HG02884 (cell line): ENCODE data around the gene KCNK15.

Source experiments
- ATAC-seq: cut with Tn5 transposase; IDR thresholded peaks from one replicate; pipeline ENCODE4 v1.9.1; 2021; ENCODE audit warnings: mild to moderate bottlenecking, moderate library complexity; ENCODE audit not compliant: unreplicated experiment

The KCNK15 gene

DNA sequence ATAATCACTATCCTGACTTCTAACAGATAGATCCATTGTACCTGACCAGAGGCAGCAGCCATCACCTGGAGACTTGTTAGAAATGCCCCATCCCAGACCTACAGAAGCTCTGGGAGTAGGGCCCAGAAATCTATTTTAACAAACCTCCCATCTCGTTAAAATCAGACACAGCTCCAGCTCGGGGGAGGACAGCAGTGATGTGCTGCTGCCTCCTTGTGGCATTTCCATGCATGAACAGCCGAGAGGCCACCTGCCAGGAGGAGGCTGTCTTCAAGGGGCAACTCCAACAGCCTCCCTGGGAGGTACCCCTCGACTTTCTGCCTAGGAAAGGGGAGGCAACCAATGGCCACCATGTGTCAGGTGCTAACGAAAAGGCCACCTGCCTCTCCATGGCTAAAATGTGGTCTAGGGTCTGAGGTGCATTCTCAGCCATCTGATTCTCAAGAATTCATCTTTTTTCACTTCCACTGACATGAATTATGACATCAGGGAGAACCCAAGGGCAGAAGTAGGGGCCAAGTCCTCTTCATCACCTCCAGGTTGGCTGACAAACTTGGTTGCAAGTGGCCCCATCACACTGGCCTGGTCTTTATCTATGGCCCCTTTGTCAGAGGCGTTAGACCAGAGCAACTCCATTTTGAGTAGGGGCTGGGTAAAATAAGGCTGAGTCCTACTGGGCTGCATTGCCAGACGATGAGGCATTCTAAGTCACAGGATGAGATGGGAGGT, 12.2 kb upstream of the KCNK15 start:
- no peak for ATAC-seq

DNA sequence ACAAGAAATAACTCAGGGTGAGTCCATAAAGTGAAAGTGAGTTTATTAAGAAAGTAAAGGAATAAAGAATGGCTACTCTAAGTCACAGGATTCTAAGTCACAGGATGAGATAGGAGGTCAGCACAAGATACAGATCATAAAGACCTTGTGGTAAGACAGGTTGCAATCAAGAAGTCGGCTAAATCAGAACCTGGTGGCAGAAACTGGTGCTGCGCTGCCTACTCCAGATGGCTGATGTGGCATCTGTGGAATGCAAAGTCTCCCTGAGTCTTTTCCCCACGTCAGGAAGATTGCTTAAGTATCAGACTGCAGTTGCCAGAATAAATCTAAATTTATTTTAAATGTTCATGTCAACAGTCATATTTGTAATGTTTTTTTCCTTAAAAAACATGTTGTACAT, 10.7 kb upstream of the KCNK15 start:
- no peak for ATAC-seq

DNA sequence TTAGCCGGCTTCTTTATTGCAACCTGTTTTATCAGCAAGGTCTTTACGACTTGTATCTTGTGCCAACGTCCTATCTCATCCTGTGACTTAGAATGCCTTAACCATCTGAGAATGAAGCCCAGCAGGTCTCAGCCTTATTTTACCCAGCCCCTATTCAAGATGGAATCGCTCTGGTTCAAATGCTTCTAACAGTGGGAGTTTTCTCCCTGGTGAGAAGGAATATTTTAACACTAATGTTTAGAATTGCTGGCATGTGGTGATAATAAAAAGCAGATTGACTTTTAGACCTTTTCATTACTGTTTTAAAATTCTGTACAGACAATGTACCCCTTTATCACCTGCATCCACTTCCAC, 9.9 kb upstream of the KCNK15 start:
- ATAC-seq, result no peak

DNA sequence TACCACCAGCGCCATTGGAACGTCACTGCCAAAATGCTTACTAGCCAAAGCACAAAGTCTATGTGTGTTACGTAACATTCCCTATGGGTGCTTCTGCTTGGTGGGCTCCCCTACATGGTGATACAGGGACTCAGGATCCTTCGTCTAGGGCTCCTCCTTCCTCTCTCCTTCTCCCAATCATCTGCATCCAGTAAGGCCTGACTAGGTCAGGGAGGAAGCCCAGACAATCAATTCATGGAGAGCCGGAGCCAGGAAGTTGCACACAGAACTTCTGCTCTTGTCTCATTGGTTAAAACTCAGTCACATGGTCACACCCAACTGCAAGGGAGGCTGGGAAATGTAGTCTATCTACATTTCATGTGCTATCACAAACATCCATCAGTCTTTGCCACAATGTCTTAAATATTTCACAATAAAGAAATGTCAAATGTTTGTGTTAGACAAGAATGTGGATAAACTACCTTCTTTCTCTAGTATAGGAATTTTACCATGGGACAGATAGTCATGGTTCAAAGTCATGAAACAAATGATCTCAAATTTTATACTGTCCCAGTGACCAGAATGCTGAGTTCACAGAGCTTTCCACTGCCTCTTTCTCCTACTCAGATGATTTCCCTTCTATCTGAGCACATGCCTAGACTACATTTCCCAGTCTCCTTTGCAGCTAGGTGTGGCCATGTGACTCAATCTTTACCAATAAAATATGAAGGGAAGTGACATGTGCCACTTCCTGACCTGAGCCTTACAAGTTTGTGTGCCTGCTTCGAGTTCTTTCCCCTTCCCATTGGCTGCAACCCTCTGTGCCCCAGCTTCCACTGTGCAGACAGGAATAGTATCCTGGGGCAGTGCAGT, 9.3 kb upstream of the KCNK15 start:
- no peak for ATAC-seq

DNA sequence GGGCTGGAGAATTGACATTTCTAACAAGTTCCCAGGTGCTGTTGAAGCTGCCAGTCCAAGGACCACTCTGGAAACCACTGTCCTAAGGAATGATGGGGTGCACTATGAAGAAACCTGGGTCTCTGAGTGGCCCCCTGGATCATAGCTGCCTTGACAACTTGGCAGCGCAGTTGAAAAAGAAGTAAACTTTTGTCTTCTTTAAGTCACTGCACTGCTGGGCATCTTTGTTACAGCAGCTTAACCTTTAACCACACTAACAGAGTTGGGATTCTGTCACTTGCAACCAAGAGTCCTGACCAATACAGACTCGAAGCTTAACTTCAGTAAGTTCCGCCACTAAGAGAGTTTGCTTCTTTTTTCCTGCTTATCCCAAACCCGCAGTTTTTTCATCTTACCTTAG, 8.5 kb upstream of the KCNK15 start:
- no peak for ATAC-seq

DNA sequence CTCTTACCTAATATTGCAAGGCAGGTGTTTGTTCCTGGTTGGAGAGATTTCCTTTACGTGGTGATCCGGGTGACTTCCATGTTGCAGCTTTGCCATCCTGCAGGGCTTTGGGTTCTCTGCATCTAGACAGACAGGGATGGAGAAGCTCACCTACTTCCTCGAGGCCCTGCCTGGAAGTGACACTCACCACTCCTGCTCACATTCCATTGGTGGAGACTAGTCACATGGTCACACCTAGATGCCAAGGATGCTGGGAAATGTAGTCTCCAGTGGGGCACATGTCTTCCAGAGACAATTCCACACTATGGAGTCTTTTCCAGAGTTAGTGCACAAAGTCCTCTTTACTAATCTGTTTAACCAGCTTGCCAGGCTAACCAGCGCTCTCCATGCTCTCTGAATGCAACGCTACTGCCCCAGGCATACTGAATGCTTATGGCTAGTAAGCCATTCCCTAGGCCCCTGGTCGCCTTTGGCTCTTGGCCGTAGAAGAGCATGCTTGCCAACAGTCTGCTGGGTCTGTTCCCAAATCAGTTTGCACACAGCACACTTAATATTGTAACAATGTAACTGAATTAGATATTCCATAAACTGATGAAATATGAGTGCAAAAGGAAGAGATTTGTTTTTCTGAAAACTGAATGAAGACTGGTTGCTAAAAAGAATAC, 6.7 kb upstream of the KCNK15 start:
- no peak for ATAC-seq

DNA sequence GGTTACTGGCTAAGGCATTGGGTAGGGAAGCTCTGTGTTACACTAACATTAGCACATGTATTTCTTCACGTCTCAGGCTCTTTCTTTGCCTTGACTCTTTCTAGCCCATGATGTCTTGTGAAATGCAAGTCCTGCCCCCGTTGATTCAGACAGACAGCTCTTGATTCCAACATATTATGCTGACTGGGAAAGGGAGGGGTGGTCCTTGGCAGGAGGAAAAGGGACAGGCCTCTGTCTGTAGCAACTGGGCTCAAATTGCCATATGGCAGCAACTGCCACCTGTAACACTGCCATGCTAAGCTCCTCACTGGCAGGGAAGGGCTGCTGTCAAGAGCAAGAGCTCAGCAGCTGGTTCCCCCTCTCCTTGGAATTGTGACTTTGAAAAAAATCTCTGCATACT, 5.7 kb upstream of the KCNK15 start:
- no peak for ATAC-seq

DNA sequence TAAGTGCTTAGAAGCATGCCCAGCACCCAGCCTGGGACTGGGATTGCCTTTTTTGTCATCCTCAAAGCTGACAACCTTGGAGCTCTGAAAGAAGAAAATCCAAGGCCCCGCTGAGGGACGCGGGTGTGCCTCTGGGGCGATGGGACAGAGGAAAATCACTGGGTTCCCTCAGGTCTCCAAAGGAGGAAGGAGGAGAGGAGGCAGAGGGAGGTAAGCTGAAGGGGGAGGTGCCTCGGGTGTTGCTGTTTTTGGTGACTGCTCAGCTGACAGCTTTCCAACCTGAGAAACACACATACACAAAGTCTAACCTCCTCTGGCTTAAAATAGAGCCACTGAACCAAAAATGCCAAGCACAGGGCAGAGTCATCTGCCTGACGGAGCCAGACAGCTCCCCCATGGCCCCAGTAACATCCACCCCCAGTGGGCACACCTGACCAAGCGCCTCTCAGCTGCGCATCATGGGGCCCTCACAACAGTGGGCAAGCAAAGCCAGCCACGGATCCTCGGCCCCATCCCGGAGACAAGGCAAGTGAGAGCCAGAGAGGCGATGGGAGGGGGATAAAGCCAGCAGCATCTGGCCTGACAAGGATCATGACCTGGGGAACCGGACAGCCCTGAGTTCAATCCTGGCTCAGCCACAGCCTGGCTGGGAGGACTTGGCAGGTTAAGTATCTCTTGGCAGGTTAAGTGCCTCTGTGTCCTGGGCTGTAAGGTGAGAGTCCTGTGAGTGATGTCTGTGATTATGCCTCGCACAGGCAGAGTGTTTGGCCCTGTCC, 3.2 kb upstream of the KCNK15 start:
- ATAC-seq, result no peak

DNA sequence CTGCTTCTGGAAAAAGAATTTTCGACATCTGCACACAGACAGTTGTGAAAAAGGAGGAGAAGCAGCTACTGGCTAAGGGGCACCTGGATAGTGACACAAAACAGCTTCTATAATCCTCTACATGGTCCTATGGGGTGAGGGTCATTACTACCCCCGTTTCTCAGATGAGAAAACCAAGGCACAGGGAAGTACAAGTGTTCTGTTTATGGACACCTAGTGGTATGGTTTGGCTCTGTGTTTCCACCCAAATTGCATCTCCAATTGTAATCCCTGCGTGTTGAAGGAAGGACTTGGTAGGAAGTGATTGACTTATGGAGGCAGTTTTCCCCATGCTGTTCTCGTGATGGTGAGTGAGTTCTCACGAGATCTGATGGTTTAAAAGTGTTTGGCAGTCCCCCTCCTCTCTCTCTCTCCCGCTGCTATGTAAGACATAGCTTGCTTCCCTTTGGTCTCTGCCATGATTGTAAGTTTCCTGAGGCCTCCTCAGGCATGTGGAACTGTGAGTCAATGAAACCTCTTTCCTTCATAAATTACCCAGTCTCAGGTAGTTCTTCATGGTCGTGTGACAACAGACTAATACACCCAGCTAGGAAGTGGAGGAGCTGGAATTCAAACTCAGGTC, 2.5 kb upstream of the KCNK15 start:
- no peak for ATAC-seq

DNA sequence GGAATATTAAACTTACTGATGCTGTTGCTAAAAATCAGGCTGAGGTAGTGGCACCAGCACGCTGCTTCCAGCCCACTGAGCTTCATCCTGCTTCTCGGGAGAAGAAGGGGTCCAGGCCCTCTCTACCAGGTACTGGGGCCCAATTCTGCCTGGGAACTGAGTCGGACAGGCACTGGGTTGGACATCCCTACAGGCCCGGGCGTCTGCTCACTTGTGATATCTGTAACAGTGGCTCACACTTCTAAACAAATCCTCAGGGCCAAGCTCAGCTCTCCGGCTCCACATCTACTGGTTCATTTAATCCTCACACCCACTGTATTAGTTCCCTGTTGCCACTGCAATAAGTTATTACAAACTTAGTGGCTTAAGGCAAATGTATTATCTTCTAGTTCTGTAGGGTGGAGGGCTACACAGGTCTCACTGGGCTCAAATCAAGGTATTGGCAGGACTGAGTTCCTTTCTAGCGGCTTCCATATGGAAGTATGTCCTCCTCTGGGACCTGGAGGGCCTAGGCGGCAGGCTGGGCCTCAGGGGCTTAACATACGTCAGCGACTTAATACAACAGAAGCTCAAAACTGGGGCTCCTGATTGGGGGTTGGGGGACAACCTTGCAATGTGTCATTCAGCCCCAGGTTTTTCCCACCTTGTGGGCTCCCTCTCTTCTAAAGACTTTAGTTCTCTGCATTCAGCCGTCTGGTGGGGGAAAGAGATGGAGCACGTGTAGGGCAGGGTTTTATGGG, 1.6 kb upstream of the KCNK15 start:
- no peak for ATAC-seq

DNA sequence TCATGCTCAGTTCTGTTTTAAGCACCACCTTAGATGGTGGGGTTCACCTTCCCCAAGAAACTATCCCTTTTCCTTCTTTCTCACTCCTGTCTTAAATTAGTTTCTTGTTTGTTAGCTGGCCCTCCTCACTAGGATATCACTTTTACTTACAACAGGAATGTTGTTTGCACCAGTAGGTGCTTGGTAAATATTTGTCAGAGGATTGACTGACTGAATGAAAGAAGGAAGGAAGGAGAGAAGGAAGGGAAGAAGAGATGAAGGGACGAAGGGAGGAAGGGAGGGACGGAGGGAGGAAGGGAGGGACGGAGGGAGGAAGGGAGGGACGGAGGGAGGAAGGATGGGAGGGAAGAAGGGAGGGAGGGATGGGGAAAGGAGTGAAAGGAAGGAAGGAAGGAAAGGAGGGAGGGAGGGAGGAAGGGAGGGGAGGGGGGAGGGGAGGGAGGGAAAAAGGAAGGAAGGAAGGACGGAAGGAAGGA, 505 bp upstream of the KCNK15 start:
- no peak for ATAC-seq

DNA sequence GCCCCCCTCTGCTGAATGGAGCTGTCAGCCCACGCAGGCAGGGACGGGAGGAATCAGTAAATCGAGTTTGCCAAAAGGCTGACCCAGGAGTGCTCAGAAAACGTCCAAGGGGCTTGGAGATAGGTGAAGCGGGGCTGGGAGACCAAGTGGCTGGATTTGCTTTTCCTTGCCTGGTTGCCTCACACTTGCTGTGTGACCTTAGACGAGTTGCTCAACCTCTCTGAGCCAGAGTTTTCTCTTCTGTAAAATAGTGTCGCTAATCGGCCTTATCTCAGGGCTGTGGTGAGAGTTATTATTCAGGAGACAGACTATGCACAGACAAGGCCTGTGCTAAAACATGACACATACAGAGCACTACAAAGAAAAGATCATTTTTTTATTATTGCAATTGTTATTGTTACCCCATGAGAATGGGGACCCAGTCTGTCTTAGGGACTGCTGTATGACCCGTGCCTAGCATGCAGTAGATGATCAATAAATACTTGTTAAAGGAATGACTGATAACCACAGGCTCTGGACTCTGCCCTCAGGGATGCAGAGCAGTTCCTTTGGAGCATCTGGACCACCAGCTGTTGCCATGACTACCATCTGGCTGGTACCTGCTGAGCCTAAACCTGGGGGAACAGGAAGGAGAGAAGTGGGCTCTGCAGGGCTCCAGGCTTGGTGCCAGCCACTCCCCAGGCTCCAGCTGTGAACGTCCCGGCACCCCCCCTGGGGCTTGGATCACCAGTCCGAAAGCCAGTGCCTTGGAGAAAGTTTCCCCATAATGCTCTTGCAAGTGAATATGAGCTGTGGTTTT, 901 bp downstream of the KCNK15 start:
- no peak for ATAC-seq

DNA sequence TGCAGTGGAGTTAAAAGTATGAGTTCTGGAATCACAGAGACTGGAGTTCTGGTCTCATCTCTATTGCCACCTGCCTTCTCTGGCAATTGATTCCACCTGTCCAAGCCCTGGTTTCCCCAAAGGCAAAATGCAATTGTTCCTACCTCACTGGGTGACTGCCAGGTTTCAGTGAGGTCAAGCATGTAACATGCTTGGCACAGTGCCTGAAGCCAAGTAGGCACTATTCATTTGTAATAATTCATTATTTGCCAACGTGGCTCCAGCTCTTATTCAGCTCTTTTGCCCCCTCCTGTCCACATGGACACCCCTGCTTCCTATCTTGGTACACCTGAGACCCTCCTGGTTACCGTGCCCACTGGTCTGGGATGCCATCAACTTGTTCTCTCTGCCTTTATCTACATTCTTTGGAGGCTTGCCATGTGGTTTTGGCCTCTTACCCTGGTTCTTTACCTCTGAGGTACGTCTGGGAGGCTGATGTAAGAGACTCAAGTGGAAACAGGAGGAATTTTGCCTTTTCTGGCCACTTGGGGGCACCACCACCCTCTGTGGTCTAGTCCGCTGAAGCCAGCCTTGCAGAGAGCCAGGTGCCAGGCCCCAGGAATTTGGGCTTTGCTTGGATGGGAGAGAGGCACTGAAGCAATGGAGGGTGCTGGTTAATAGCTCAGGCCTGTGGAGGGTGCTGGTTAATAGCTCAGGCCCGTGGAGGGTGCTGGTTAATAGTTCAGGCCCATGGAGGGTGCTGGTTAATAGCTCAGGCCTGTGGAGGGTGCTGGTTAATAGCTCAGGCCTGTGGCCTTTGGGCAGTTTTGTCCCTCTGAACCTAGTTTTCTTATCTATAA, 1.7 kb downstream of the KCNK15 start:
- no peak for ATAC-seq

DNA sequence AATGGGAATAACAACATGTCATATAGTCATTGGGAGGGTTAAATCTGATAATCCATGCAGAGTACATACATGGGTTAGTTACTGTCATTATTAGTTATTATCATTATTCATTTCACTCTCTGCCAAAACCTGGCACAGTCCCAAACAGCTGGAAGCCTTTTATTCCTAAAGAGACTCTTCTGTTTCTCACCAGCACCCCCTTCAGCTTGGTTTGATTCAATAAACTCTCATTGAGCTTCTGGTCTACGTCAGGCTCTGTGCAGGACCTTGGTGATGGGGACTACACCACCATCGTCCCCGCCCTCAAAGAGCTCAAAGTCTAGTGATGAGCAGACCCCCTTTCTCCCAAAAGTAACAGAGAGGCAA, 2.3 kb downstream of the KCNK15 start:
- ATAC-seq, result no peak

DNA sequence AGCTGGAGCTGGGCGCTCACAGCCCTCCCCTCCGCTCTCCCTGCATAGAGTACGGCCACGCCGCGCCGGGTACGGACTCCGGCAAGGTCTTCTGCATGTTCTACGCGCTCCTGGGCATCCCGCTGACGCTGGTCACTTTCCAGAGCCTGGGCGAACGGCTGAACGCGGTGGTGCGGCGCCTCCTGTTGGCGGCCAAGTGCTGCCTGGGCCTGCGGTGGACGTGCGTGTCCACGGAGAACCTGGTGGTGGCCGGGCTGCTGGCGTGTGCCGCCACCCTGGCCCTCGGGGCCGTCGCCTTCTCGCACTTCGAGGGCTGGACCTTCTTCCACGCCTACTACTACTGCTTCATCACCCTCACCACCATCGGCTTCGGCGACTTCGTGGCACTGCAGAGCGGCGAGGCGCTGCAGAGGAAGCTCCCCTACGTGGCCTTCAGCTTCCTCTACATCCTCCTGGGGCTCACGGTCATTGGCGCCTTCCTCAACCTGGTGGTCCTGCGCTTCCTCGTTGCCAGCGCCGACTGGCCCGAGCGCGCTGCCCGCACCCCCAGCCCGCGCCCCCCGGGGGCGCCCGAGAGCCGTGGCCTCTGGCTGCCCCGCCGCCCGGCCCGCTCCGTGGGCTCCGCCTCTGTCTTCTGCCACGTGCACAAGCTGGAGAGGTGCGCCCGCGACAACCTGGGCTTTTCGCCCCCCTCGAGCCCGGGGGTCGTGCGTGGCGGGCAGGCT, 4.6 kb downstream of the KCNK15 start:
- no peak for ATAC-seq

DNA sequence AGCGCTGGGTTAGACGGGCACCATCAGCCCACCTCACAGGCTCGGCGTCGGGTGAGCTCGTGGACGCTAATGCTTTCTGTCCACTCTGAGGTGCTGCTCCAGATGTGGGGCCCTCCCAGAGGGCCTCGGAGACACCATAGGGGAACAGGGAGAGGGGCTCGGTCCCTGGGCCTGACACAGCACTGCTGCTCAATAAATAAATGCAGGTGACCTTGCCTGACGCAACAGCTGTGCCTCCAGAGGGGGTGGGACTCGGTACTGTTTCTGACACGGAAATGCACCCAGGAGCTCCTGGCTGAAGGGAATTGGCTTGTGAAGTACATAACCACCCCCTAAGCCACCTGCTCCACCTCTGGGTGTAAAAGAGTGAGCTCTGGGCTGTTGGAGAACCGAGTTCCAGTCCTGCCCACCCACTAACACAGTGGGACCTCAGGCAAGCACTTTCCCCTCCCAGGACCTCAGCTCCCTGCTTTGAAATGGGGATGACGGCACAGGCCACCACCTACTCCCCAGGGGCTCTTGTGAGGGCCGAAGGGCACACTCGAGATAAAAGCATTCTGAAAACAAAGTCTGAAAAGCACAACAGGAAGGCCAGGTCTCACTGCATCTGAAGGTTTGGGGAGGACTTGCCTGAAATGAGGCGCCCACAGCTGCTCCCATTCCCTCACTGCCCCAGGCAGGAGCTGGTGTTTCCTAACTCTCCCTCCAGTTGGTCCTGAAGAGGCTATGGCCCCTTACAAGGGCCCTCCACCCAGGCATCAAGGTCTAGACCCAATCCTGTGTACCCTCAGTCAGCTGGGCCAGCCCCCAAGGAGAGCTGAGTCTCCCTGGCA, 6.7 kb downstream of the KCNK15 start:
- no peak for ATAC-seq

DNA sequence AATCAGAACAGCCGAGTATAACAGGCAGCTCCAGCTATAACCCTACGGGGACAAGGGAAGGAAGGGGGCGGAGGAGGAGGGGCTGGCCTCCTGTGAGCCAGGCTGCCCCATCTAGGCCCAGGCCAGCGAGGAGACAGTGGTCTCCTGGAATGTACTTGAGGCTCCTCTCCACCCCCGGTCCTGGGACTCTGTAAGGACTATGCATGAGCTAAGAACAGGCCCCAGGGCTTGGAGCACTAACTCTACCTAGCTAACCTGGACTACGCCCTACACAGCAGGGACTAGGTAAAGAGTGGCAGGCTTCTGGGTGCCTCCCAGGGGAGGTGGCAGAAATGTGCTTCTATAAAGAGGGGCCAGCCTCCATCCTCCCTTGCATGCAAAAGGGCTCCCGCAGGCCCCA, 8.9 kb downstream of the KCNK15 start:
- ATAC-seq, result no peak
